ENCODE results near the gene PPP2R5C. TPM values are rescaled to one million over a fixed set of nuclear protein-coding genes. Genes with fewer than 3 reads are reported as not detected.

Gene PPP2R5C
- total RNA-seq, 2 donors from 2014 or later = 516 to 530 TPM

DNA sequence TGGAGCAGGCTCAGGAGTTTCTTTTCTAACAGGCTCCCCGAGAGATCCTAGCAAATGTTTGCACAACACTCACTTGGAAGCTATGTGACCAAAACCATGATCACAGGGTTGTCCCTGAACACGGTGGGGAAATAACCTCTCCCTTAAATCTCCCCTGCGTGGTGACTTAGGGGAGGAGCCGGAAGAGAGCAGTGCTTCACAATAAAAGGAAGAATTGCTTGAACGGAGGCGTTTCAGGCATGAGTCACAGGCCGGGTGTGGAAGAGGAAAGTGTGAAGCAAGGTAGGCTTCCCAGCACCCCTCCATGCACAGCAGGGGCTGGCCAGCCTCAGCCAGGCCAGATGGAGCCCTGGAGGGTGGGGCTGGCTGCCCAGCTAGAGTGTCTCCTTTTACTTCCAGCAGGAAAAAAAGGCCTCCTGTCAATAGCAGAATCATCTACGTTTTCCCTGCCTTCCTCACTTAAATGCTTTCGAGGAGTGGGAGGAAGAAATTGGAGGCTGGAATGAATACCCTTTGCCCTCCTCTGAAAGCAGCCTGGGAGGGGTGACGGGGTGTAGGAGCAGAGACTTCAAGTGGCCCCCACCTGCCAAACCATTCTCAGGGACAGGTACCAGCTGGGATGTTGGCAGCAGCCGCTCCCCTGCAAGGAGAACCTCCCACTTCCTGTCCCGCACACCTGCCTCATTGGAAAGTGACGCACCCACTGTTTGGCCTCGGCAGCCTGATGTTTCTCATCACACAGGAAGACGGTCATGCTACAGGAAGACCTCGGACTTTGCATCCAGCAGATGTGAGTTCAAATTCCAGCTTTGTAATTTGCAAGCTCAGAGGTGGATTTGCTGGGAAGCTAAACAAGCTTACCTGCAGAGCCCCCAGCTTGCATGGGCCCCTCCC is 30.1 kb upstream of the PPP2R5C start:
- peak; percentile 96 for ATAC-seq
- DNase-seq = peak; percentile 48 to 68 (median 61)
- Mint-ChIP-seq H3K4me1 (peaks cover 19% of the 10 kb centered on the region), H3K4me3 (peak overlapping the region; percentile 85), H3K27me3 (no peaks in the 10 kb centered on the region), H3K27ac (peak overlapping the region; percentile 93), H3K36me3 (ENCODE audit: low read depth) (no peaks in the 10 kb centered on the region)
- no peaks in the 10 kb centered on the region for H3K9me3 ChIP-seq (ENCODE audit: control insufficient read depth, low read length, poor library complexity, severe bottlenecking)

DNA sequence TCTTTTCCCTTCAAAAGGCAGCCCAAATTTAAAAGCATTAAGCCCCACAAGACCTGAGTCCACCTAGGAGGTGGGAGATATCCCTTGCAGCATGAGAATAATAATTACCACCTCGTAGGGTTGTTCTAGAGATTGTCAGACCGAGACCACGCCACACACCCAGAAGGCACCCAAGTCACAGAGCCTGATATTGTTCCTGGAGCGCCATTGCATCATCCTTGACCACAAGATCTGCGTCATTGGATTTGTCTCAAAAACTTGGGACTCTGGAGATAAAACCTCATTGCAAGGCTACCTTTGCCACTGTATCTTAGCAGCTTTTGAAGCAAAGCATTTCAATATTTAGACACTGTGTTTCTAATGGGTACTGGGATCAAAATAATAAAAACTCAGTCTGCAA is 29.4 kb upstream of the PPP2R5C start:
- H3K4me1 Mint-ChIP-seq = peaks cover 15% of the 10 kb centered on the region
- peak overlapping the region; percentile 93 for H3K27ac Mint-ChIP-seq
- peak overlapping the region; percentile 85 for H3K4me3 Mint-ChIP-seq
- H3K36me3 Mint-ChIP-seq (ENCODE audit: low read depth) = no peaks in the 10 kb centered on the region
- no peak for DNase-seq
- no peaks in the 10 kb centered on the region for H3K27me3 Mint-ChIP-seq
- no peaks in the 10 kb centered on the region for H3K9me3 ChIP-seq (ENCODE audit: control insufficient read depth, low read length, poor library complexity, severe bottlenecking)
- ATAC-seq = no peak

DNA sequence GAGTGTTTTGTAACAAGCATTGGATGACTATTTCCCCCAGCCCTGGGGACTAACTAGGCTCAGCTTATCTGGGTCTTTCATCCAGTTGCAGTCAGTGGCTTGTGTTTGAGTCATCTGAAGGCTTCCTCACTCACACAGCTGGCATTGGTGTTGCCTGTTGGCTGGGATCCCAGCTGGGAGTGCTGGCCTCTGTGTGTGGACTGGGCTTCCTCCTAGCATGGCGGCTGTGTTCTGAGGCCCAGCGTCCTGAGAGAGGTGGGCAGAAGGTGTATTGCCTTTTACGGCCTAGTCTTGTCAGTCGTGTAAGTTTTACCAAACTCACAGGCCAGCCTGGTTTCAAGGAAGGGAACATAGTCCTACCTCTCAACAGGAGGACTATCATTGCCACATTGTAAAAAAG is 28.3 kb upstream of the PPP2R5C start:
- H3K27ac Mint-ChIP-seq = peak overlapping the region; percentile 47
- H3K9me3 ChIP-seq (ENCODE audit: control insufficient read depth, low read length, poor library complexity, severe bottlenecking) = no peaks in the 10 kb centered on the region
- no peak for ATAC-seq
- H3K27me3 Mint-ChIP-seq = no peaks in the 10 kb centered on the region
- no peak for DNase-seq
- no peaks in the 10 kb centered on the region for H3K36me3 Mint-ChIP-seq (ENCODE audit: low read depth)
- peaks cover 18% of the 10 kb centered on the region for H3K4me1 Mint-ChIP-seq
- H3K4me3 Mint-ChIP-seq = no peak overlapping the region

DNA sequence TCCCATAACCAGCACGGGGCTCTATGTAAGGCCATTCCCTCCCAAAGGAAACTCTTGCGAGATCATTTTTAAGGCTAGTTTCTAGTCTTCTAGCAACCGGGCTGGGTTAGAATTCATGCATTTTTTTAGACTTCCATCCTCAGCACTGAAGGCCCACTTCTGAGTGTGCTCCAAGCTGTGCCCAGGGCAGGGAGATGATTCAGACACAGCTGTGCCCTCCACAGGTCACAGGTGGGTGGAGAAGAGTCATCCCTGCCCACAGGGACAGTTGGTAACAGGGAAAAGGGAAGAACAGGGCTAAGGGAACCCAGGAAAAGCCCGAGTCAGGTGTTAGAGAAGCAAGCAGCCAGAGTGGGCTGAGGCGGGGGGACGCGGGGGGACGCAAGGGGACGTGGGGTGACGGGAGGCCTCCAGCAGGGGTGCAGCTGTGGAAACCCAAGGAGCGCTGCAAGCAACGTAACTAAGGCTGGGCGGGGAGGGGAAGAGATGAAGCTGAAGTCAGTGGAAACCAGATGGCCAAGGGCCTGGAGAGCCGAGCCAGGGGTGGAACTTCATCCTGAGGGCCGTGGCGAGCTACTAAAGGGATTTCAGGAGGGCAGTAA is 27.2 kb upstream of the PPP2R5C start:
- H3K36me3 Mint-ChIP-seq (ENCODE audit: low read depth) = no peaks in the 10 kb centered on the region
- no peak for ATAC-seq
- H3K4me1 Mint-ChIP-seq = peaks cover 18% of the 10 kb centered on the region
- no peak for DNase-seq
- H3K27me3 Mint-ChIP-seq = no peaks in the 10 kb centered on the region
- H3K9me3 ChIP-seq (ENCODE audit: control insufficient read depth, low read length, poor library complexity, severe bottlenecking) = no peaks in the 10 kb centered on the region
- H3K27ac Mint-ChIP-seq = peak overlapping the region; percentile 59
- H3K4me3 Mint-ChIP-seq = no peak overlapping the region

DNA sequence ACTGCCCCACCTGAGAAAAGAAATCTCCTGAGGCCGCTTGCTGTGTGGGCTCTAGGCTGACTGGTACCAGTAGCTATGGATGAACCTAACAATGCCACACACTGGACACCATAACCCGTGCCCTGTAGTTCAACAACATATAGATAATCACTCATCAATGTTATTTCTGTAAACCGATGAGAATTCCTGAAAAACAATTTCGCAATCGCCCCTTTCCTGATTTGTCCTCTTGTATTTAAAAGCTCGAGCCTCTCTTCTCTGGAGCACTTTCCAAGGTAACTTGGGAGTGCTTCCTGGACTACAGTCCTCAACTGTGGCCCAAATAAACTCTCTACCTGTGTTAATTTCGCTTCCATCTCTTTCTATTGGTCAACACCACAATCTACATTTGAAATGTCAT is 26.1 kb upstream of the PPP2R5C start:
- H3K9me3 ChIP-seq (ENCODE audit: control insufficient read depth, low read length, poor library complexity, severe bottlenecking) = no peaks in the 10 kb centered on the region
- no peaks in the 10 kb centered on the region for H3K27me3 Mint-ChIP-seq
- no peak for DNase-seq
- no peak for ATAC-seq
- peaks cover 18% of the 10 kb centered on the region for H3K4me1 Mint-ChIP-seq
- no peak overlapping the region for H3K4me3 Mint-ChIP-seq
- H3K27ac Mint-ChIP-seq = peak overlapping the region; percentile 57
- H3K36me3 Mint-ChIP-seq (ENCODE audit: low read depth) = no peaks in the 10 kb centered on the region

DNA sequence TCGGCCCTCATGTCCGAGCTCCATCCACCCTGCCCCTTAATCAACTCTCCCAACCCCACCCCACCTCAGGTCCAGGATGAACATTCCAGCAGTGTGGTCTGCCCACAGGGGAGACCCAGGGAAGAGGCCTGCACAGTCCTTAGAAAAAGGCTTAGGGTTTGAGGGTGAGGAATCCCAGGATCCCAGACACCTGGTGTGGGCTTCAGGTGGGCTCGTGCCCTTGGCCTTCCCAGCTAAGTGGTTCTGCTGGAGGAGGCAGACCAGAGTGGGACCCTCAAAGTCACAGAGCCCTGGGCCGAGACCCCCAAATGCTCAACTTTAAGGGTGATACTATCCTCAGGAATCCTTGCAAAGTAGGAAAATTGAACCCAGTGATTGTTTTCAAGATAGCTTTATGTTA is 25.4 kb upstream of the PPP2R5C start:
- no peaks in the 10 kb centered on the region for H3K27me3 Mint-ChIP-seq
- H3K27ac Mint-ChIP-seq = peak overlapping the region; percentile 57
- no peak overlapping the region for H3K4me3 Mint-ChIP-seq
- peaks cover 16% of the 10 kb centered on the region for H3K4me1 Mint-ChIP-seq
- H3K9me3 ChIP-seq (ENCODE audit: control insufficient read depth, low read length, poor library complexity, severe bottlenecking) = no peaks in the 10 kb centered on the region
- no peak for DNase-seq
- ATAC-seq = no peak
- no peaks in the 10 kb centered on the region for H3K36me3 Mint-ChIP-seq (ENCODE audit: low read depth)

DNA sequence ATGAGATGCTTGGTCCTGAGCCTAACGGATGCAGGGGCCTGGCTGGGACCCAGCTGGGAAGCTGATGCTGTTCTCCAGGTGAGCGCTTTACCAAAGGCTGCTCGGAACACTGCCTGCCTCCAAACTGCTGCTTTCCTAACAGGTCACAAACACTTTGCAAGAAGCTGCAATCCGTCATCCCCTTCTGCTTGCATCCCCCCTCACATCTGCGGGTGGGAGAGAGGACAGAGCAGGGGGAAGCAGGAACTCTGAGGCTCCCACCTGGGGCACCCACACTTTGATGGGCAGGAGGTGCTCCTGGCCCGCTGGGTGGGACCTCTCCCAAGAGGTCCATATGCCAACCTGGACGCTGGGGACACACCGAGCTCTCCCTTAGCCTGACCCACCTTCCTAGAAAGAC is 24.9 kb upstream of the PPP2R5C start:
- no peaks in the 10 kb centered on the region for H3K9me3 ChIP-seq (ENCODE audit: control insufficient read depth, low read length, poor library complexity, severe bottlenecking)
- H3K36me3 Mint-ChIP-seq (ENCODE audit: low read depth) = no peaks in the 10 kb centered on the region
- peaks cover 11% of the 10 kb centered on the region for H3K4me1 Mint-ChIP-seq
- no peak overlapping the region for H3K4me3 Mint-ChIP-seq
- ATAC-seq (no peak), DNase-seq (no peak)
- H3K27me3 Mint-ChIP-seq = no peaks in the 10 kb centered on the region
- peak overlapping the region; percentile 88 for H3K27ac Mint-ChIP-seq

DNA sequence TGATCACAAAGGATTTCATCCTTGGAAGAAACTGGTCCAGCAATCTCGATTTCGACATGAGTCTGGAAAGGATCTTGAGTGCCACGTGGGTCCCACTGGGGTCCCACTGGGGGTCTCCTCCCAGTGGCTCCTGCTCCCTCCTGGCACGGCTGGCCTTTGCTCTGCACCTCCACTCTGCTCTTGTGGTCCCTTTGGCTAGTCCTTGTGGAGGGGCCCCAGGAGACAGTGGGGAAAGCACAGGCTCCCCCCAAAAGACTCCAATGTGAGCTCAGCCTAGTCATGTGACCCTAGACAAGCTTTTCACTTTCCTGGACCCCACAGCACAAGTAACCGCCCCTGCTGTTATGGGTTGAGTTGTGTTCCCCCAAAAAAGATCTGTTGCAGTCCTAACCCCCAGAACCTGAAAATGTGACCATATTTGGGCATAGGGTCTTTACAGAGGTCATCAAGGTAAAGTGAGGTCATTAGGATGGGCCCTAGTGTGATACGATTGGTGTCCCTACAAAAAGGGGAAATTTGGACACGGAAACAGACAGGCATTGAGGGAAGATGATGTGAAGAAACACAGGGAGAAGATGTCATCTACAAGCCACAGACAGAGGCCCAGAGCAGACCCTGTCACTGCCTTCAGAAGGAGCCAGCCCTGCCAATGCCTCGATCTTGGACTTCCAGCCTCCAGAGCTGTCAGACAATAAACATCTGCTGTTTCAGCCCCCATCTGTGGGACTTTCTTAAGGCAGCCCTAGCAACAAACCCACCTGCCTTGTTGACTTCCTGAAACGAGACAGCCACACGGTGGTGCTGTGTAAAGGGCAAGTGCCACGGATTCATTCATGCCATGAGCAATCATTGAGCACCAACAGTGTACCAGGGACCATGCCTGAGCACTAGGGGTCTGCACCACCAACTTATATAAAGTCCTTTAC is 23.8 kb upstream of the PPP2R5C start:
- no peaks in the 10 kb centered on the region for H3K27me3 Mint-ChIP-seq
- H3K27ac Mint-ChIP-seq = peak overlapping the region; percentile 88
- no peaks in the 10 kb centered on the region for H3K36me3 Mint-ChIP-seq (ENCODE audit: low read depth)
- H3K4me3 Mint-ChIP-seq = no peak overlapping the region
- ATAC-seq (peak; percentile 66), DNase-seq (no peak)
- H3K9me3 ChIP-seq (ENCODE audit: control insufficient read depth, low read length, poor library complexity, severe bottlenecking) = no peaks in the 10 kb centered on the region
- H3K4me1 Mint-ChIP-seq = peaks cover 5% of the 10 kb centered on the region

DNA sequence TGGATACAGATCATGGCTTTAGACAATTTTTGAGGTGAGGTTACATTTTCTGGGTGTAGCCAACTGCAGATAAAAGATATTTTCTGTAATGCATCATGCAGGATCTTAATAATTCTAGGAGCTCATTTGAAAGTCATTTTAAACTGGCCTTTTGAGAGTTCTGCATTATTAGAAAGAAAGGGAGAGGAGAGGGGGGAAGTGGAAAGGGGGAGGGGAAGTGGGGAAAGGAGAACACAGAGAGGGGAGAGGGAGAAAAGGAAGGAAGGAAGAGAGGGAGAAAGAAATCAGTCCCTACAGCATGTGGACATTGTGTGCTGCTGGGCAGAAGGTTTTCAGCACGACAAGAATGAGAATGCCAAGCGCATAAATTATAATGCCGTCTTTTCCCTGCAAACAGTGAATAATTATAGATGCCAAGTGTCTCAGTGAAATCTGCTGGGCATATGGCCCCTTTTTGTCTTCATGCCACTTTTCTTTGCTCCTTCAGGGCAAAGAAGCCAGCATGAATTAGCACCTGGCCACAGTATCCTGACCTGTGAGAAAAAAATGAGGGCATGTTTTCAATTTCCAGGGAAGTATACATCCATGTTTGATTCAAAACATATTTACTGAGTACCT is 22.7 kb upstream of the PPP2R5C start:
- ATAC-seq (no peak), DNase-seq (no peak)
- Mint-ChIP-seq H3K4me1 (peaks cover 5% of the 10 kb centered on the region), H3K27me3 (no peaks in the 10 kb centered on the region), H3K4me3 (no peak overlapping the region), H3K36me3 (ENCODE audit: low read depth) (no peaks in the 10 kb centered on the region), H3K27ac (no peak overlapping the region)
- no peaks in the 10 kb centered on the region for H3K9me3 ChIP-seq (ENCODE audit: control insufficient read depth, low read length, poor library complexity, severe bottlenecking)

DNA sequence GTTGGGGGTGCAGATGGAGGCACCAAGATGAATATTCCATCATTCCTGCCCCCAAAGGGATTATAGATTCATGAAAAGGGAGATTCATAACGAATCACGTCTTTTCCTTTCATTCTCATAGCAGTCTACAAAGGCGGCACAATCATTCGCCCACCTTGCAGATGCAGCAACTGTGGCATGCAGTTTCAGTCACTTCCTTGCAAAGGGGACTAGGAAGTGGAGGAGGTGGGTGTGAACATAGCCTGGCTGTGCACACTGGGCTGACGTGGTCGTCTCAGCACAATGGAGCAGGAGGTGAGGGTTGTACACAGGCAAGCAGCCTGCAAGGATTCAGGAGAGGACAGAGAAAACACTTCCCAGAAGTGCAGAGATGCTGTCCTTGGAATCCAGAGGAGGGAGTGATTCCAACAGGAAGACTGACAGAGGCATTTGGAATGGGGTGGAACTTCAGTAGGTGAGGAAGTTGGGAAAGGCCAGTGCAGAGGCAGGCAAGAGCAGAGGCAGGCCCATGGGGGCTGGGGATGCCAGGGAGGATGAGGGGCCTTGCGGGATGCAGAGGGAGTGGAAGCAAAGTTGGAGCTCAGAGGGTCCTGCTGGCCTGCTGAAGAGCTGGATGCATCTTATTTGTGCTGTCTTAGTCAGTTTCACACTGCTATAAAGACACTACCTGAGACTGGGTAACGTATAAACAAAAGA is 21.9 kb upstream of the PPP2R5C start:
- no peak for ATAC-seq
- DNase-seq = no peak
- H3K9me3 ChIP-seq (ENCODE audit: control insufficient read depth, low read length, poor library complexity, severe bottlenecking) = no peaks in the 10 kb centered on the region
- peaks cover 5% of the 10 kb centered on the region for H3K4me1 Mint-ChIP-seq
- no peaks in the 10 kb centered on the region for H3K36me3 Mint-ChIP-seq (ENCODE audit: low read depth)
- no peaks in the 10 kb centered on the region for H3K27me3 Mint-ChIP-seq
- no peak overlapping the region for H3K27ac Mint-ChIP-seq
- H3K4me3 Mint-ChIP-seq = no peak overlapping the region

DNA sequence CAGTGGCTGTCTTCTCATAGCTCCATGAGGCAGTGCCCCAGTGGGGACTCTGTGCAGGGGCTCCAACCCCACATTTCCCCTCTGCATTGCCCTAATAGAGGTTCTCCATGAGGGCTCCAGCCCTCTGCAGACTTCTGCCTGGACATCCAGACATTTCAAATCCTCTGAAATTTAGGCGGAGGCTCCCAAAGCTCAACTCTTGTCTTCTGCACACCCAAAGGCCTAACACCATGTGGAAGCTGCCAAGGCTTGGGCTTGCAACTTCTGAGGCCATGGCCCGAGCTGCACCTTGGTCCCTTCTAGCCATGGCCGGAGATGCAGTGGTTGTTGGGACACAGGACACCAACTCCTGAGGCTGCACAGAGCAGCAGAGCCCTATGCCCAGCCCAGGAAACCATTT is 20.5 kb upstream of the PPP2R5C start:
- Mint-ChIP-seq H3K27me3 (no peaks in the 10 kb centered on the region), H3K4me3 (no peak overlapping the region), H3K4me1 (peaks cover 5% of the 10 kb centered on the region), H3K36me3 (ENCODE audit: low read depth) (no peaks in the 10 kb centered on the region), H3K27ac (no peak overlapping the region)
- DNase-seq = no peak
- ATAC-seq = no peak
- no peaks in the 10 kb centered on the region for H3K9me3 ChIP-seq (ENCODE audit: control insufficient read depth, low read length, poor library complexity, severe bottlenecking)

DNA sequence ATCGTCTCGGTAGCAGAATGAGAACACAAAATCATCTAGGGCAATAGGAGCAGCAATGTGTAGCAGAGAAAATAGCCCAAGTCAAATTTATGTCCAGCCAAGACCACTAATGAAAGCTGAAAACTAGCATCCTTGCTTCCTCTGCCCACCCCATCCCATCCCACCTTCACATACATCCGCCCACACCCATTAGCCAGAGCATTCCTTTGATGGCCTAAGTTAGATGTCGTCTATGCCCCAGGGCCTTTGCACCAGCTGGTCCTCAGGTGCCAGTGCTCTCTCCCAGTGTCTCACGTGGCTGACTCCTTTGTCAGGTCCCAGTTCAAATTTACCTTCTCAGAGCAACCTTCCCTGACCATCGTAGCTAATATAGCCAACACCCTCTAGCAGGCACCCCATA is 17.8 kb upstream of the PPP2R5C start:
- Mint-ChIP-seq H3K36me3 (ENCODE audit: low read depth) (no peaks in the 10 kb centered on the region), H3K27ac (no peak overlapping the region), H3K4me3 (no peak overlapping the region), H3K4me1 (peaks cover 3% of the 10 kb centered on the region), H3K27me3 (no peaks in the 10 kb centered on the region)
- no peaks in the 10 kb centered on the region for H3K9me3 ChIP-seq (ENCODE audit: control insufficient read depth, low read length, poor library complexity, severe bottlenecking)
- ATAC-seq (no peak), DNase-seq (no peak)

Data from T-helper 17 cell (primary cell).